DND-41 (cell line): Measurements from ENCODE around the gene ACSL6.

Source experiments
- EZH2 ChIP-seq: IDR thresholded peaks from 3 replicates; pipeline ENCODE4 v1.6.1; 2012; ENCODE audit warnings: borderline replicate concordance, low read depth, mild to moderate bottlenecking, moderate library complexity, low read length, inconsistent platforms; ENCODE audit not compliant: severe bottlenecking
- TF ChIP-seq, protein P1 (sequence below): IDR thresholded peaks from 2 replicates; pipeline ENCODE4 v1.5.1; 2012; ENCODE audit warnings: borderline replicate concordance, low read length, moderate library complexity, mild to moderate bottlenecking; ENCODE audit not compliant: poor library complexity, severe bottlenecking; ENCODE audit errors: extremely low read depth

DNA sequence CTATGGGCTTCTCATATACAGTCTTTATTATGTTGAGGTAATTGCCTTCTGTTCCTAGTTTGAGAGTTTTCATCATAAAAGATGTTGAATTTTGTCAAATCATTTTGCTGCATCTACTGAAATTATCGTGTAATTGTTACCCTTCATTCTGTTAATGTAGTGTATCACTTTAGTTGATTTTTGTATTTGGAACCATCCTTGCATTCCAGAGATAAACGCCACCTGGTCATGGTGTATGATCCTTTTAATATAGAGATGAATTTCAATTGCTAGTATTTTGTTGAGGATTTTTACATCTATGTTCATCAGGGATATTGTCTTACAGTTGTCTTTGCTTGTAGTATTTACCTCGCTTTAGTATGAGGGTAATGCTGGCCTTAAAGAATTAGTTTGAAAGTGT, 85.3 kb downstream of the ACSL6 start:
- TF ChIP-seq, protein P1, sequence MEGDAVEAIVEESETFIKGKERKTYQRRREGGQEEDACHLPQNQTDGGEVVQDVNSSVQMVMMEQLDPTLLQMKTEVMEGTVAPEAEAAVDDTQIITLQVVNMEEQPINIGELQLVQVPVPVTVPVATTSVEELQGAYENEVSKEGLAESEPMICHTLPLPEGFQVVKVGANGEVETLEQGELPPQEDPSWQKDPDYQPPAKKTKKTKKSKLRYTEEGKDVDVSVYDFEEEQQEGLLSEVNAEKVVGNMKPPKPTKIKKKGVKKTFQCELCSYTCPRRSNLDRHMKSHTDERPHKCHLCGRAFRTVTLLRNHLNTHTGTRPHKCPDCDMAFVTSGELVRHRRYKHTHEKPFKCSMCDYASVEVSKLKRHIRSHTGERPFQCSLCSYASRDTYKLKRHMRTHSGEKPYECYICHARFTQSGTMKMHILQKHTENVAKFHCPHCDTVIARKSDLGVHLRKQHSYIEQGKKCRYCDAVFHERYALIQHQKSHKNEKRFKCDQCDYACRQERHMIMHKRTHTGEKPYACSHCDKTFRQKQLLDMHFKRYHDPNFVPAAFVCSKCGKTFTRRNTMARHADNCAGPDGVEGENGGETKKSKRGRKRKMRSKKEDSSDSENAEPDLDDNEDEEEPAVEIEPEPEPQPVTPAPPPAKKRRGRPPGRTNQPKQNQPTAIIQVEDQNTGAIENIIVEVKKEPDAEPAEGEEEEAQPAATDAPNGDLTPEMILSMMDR = no peak
- TF ChIP-seq EZH2 = no peak
